ENCODE measurements around the gene BCR. TPM values are rescaled to one million over a fixed set of nuclear protein-coding genes. Genes with fewer than 3 reads are reported as not detected.

The BCR gene
- total RNA-seq, 1 donor from 2014 or later, result 268 TPM

DNA sequence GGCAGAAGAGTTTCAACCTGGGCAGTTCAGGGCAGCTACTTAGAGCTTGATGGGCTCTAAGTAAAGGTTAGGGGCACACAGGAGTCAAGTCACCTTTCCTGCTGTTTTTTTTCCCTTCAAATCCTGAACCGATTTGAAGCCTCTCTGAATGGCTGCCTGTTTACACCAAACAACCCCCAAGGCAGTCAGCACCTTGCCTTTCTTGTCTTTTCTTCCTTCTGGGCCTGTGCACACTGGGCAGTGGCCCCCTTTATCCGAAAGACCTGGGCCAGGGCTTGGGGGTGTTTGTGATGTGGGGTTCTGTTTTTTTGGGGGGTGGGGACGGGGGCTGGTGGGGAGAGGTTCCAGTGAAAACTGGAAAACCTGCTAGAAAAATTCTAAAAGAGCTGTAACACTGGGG lies 42.8 kb upstream of the BCR start:
- no peak for DNase-seq
- H3K27ac Mint-ChIP-seq (ENCODE audit: unreplicated experiment), result no peak overlapping the region
- TF ChIP-seq, protein P1, sequence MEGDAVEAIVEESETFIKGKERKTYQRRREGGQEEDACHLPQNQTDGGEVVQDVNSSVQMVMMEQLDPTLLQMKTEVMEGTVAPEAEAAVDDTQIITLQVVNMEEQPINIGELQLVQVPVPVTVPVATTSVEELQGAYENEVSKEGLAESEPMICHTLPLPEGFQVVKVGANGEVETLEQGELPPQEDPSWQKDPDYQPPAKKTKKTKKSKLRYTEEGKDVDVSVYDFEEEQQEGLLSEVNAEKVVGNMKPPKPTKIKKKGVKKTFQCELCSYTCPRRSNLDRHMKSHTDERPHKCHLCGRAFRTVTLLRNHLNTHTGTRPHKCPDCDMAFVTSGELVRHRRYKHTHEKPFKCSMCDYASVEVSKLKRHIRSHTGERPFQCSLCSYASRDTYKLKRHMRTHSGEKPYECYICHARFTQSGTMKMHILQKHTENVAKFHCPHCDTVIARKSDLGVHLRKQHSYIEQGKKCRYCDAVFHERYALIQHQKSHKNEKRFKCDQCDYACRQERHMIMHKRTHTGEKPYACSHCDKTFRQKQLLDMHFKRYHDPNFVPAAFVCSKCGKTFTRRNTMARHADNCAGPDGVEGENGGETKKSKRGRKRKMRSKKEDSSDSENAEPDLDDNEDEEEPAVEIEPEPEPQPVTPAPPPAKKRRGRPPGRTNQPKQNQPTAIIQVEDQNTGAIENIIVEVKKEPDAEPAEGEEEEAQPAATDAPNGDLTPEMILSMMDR (IDR thresholded peaks at IDR 0.05; ENCODE audit: partially characterized antibody, unreplicated experiment), result no peak
- no peaks in the 10 kb centered on the region for H3K27me3 Mint-ChIP-seq (ENCODE audit: unreplicated experiment)
- no peak overlapping the region for H3K4me3 Mint-ChIP-seq (ENCODE audit: unreplicated experiment)
- H3K9me3 Mint-ChIP-seq (ENCODE audit: unreplicated experiment), result peaks cover 3% of the 10 kb centered on the region
- H3K4me1 Mint-ChIP-seq (ENCODE audit: low read depth, unreplicated experiment), result peaks cover 4% of the 10 kb centered on the region
- H3K36me3 Mint-ChIP-seq (ENCODE audit: unreplicated experiment), result no peaks in the 10 kb centered on the region

DNA sequence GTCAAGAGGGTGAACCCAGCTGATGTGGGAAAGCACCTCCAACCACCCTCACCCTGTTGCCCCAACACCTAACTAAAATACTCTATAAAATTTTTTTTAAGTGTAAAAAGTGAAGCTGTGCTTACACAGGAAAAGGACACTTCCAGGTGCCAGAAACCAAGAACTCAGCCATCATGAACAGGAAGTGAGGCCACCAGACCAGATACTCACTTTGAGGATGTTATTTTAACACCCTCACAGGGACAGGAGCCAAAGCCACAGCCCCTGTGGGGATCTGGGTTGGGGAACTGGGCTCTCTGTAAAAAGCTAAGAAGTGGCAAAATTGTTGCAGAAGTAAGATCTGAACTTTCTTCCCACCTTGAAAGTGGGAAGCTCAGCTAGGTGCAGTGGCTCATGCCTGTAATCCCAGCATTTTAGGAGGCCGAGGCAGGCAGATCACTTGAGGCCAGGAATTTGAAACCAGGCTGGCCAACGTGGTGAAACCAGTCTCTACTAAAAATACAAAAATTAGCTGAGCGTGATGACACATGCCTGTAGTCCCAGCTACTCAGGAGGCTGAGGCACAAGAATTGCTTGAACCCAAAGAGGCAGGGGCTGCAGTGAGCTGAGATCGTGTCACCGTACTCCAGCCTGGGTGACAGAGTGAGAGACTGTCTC lies 42.3 kb upstream of the BCR start:
- Mint-ChIP-seq H3K9me3 (ENCODE audit: unreplicated experiment) (peaks cover 3% of the 10 kb centered on the region), H3K4me1 (ENCODE audit: low read depth, unreplicated experiment) (peaks cover 7% of the 10 kb centered on the region), H3K27ac (ENCODE audit: unreplicated experiment) (no peak overlapping the region), H3K4me3 (ENCODE audit: unreplicated experiment) (no peak overlapping the region), H3K36me3 (ENCODE audit: unreplicated experiment) (no peaks in the 10 kb centered on the region), H3K27me3 (ENCODE audit: unreplicated experiment) (peaks cover 2% of the 10 kb centered on the region)
- TF ChIP-seq, protein P1 (IDR thresholded peaks at IDR 0.05; ENCODE audit: partially characterized antibody, unreplicated experiment), result no peak
- no peak for DNase-seq

DNA sequence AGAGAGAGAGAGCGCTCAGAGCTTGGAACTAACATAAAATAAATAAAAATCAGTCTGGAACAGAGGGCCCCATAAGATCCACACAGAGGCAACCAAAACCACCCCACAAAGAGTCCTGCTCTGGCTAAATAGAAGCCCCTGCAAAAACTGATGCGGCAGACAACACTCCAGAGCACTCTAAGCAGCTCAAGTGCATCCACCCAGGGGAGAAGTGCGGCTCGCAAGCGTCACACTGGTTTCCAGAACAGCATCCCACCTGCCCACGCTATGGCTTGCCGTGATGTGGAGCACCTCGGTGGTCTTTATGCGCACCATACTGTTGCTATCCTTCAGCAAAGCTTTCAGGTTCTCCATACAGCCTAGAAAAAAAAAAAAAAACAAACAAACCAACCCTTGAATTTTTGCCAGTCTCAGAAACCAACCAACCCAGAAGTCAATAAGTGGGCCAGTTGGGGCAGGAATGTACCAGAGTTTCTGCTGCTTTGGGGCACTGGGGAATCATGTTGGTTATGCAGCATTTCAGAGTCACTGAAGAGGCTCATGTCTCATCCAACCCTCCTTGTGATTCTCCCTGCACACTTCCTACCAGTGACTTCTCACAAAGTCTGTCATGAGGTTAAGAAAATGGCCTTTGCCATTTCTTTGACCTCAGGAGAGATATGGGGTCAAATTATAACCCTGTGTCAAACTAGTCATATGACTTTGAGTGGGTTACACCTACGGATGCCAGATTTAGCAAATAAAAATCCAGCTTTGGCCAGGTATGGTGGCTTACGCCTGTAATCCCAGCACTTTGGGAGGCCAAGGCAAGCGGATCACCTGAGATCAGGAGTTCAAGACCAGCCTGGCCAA lies 41.5 kb upstream of the BCR start:
- H3K27me3 Mint-ChIP-seq (ENCODE audit: unreplicated experiment), result peaks cover 2% of the 10 kb centered on the region
- no peaks in the 10 kb centered on the region for H3K36me3 Mint-ChIP-seq (ENCODE audit: unreplicated experiment)
- H3K9me3 Mint-ChIP-seq (ENCODE audit: unreplicated experiment), result peaks cover 3% of the 10 kb centered on the region
- no peak overlapping the region for H3K27ac Mint-ChIP-seq (ENCODE audit: unreplicated experiment)
- no peak for DNase-seq
- TF ChIP-seq, protein P1 (IDR thresholded peaks at IDR 0.05; ENCODE audit: partially characterized antibody, unreplicated experiment), result no peak
- peaks cover 7% of the 10 kb centered on the region for H3K4me1 Mint-ChIP-seq (ENCODE audit: low read depth, unreplicated experiment)
- H3K4me3 Mint-ChIP-seq (ENCODE audit: unreplicated experiment), result no peak overlapping the region

DNA sequence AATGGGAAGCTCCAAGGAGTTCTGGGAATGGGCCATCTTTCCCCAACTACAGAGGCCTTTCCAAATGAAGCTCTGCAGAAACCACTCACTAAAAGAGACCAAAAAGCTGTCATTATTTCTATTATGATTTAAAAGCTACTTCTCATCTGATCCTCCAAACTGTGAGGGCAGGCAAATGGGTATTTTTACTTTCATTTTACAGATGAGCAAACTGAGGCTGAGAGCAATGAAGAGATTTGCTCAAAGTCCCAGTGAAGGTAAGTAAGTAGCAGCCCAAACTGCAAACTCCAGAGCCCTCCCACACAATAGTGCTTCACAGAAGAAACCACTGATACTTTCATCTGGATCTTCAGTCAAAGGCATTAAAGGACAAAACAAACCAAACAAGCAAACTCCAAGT lies 39.9 kb upstream of the BCR start:
- Mint-ChIP-seq H3K27me3 (ENCODE audit: unreplicated experiment) (peaks cover 2% of the 10 kb centered on the region), H3K36me3 (ENCODE audit: unreplicated experiment) (no peaks in the 10 kb centered on the region), H3K27ac (ENCODE audit: unreplicated experiment) (no peak overlapping the region), H3K4me3 (ENCODE audit: unreplicated experiment) (no peak overlapping the region), H3K4me1 (ENCODE audit: low read depth, unreplicated experiment) (peaks cover 9% of the 10 kb centered on the region), H3K9me3 (ENCODE audit: unreplicated experiment) (no peaks in the 10 kb centered on the region)
- no peak for DNase-seq
- TF ChIP-seq, protein P1 (IDR thresholded peaks at IDR 0.05; ENCODE audit: partially characterized antibody, unreplicated experiment), result no peak

Measured in glutamatergic neuron (in vitro differentiated cells).